ENCODE results near the gene CSNK2A2.

GRCh38 chr16:58187665-58188421 is 10.1 kb downstream of the CSNK2A2 start:
- TF ChIP-seq POLR2A (IDR thresholded peaks at IDR 0.05), result no peak
- no peak for TF ChIP-seq CTCF (IDR thresholded peaks at IDR 0.05)
- TF ChIP-seq POLR2AphosphoS5 (IDR thresholded peaks at IDR 0.05), result no peak
- TF ChIP-seq EP300 (IDR thresholded peaks at IDR 0.05), result no peak

Data from sigmoid colon (tissue), 4 donors.